Measurements from ENCODE around the gene OR6B3.

DNA sequence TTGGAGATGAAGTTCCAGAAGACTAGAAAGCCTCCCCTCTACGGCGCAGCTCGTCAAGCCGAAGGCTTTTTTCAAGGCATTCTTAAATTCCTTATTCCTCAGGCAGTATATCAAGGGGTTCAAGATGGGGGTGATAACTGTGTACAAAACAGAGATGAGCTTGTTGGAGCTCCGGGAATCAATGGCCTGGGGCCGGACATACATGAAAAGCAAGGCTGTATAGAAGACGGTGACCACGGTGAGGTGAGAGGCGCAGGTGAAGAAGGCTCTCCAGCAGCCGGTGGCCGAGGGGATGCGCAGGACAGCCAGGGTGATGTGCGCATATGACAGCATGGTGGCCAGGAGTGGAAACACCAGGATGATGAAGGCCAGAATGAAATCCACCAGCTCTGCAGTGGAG lies 8.2 kb downstream of the OR6B3 start:
- TF ChIP-seq, protein P1, sequence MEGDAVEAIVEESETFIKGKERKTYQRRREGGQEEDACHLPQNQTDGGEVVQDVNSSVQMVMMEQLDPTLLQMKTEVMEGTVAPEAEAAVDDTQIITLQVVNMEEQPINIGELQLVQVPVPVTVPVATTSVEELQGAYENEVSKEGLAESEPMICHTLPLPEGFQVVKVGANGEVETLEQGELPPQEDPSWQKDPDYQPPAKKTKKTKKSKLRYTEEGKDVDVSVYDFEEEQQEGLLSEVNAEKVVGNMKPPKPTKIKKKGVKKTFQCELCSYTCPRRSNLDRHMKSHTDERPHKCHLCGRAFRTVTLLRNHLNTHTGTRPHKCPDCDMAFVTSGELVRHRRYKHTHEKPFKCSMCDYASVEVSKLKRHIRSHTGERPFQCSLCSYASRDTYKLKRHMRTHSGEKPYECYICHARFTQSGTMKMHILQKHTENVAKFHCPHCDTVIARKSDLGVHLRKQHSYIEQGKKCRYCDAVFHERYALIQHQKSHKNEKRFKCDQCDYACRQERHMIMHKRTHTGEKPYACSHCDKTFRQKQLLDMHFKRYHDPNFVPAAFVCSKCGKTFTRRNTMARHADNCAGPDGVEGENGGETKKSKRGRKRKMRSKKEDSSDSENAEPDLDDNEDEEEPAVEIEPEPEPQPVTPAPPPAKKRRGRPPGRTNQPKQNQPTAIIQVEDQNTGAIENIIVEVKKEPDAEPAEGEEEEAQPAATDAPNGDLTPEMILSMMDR (conservative IDR thresholded peaks at IDR 0.05; ENCODE audit: low read length), result no peak
- no peak for TF ChIP-seq EZH2phosphoT487 (IDR thresholded peaks at IDR 0.05; ENCODE audit: borderline replicate concordance)

All from Loucy (cell line).